Tibial nerve (tissue), 3 donors: Measurements from ENCODE around the gene JARID2.

Source experiments
- POLR2A ChIP-seq, 2 donors: fragments of 450-650 bp; IDR thresholded peaks; one replicate each; pipeline ENCODE4 v1.6.1; 2017; ENCODE audit warnings: antibody characterized with exemption in 2 of 2, mild to moderate bottlenecking in 2 of 2, moderate library complexity in 2 of 2
- TF ChIP-seq, protein P1 (sequence below), 5 experiments: fragments of 200-600 bp in 3 of 5; fragments of 450-650 bp in 2 of 5; sonication (generic) in 3 of 5; IDR thresholded peaks; one replicate each; pipeline ENCODE4 v1.5.1; 2016 to 2019; ENCODE audit warnings: antibody characterized with exemption in 5 of 5, mild to moderate bottlenecking in 3 of 5, moderate library complexity in 2 of 5

DNA sequence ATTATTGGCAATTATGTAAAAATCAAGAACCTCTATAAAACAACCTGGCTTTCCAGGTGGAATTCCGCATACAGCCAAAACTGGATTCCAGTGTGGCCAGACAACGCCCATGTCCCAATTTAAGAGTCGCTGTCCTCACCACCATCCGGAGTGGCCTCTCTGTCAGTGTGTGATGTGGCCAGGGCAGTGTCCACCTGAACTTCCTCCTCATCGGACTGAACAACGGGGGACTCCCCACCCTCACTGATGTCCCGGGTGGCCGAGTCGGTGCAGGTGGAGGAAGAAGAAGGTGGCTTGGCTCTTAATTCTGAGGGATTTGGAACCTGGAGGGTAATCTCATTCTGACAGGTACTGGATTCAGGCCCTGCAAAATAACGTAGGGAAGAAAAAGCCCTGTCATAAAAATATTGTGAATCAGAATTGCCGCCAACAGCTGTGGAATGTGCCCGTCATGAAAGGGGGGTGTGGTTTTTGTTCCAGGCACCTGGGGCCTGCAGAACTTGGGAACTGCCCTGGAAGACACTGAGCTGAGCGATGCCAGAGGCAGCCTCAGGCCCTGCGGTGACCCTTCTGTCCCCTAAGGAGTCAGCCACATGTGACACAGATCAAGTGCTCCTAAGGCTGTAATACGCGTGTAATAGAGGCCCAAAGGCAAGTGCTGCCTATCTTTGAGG, 277.1 kb downstream of the JARID2 start:
- TF ChIP-seq, protein P1, sequence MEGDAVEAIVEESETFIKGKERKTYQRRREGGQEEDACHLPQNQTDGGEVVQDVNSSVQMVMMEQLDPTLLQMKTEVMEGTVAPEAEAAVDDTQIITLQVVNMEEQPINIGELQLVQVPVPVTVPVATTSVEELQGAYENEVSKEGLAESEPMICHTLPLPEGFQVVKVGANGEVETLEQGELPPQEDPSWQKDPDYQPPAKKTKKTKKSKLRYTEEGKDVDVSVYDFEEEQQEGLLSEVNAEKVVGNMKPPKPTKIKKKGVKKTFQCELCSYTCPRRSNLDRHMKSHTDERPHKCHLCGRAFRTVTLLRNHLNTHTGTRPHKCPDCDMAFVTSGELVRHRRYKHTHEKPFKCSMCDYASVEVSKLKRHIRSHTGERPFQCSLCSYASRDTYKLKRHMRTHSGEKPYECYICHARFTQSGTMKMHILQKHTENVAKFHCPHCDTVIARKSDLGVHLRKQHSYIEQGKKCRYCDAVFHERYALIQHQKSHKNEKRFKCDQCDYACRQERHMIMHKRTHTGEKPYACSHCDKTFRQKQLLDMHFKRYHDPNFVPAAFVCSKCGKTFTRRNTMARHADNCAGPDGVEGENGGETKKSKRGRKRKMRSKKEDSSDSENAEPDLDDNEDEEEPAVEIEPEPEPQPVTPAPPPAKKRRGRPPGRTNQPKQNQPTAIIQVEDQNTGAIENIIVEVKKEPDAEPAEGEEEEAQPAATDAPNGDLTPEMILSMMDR (IDR thresholded peaks at IDR 0.05), result no peak
- TF ChIP-seq POLR2A (IDR thresholded peaks at IDR 0.05), result no peak
